HUES48 (cell line): ENCODE data around the gene CEACAM18.
"Not testable (repeated sequence)": the region's sequence is repeated elsewhere in the genome, so short reads cannot be mapped to it uniquely, and the experiment has no call there.

ENCODE experiments used
- H3K27ac ChIP-seq: one replicate; pipeline ENCODE4 v1.7.0; 2013; ENCODE audit warnings: low read depth, low read length, inconsistent platforms
- H3K27me3 ChIP-seq: 2 replicates; pipeline ENCODE4 v1.6.1; 2013; ENCODE audit warnings: mild to moderate bottlenecking, low read length; ENCODE audit not compliant: control insufficient read depth, insufficient read depth
- H3K36me3 ChIP-seq: 2 replicates; pipeline ENCODE4 v1.6.1; 2013; ENCODE audit warnings: low read length; ENCODE audit not compliant: control insufficient read depth, insufficient read depth
- H3K4me1 ChIP-seq: 2 replicates; pipeline ENCODE4 v1.6.1; 2013; ENCODE audit warnings: mild to moderate bottlenecking, low read length; ENCODE audit not compliant: control insufficient read depth, insufficient read depth
- H3K4me3 ChIP-seq: 2 replicates; pipeline ENCODE4 v1.5.1; 2013; ENCODE audit warnings: mild to moderate bottlenecking, low read depth, low read length
- H3K9ac ChIP-seq: 2 replicates; pipeline ENCODE4 v1.6.1; 2013; ENCODE audit warnings: mild to moderate bottlenecking, low read depth, low read length, moderate library complexity
- H3K9me3 ChIP-seq: 2 replicates; pipeline ENCODE4 v1.6.1; 2013; ENCODE audit warnings: low read length; ENCODE audit not compliant: control insufficient read depth, insufficient read depth

The CEACAM18 gene

GRCh38 chr19:51478381-51479234 lies at the start of gene CEACAM18:
Gene CEACAM18, plus strand, starts transcription at chr19:51478539.
- no peaks in the 10 kb centered on the region for H3K27me3 ChIP-seq
- H3K36me3 ChIP-seq = no peaks in the 10 kb centered on the region
- no peak within 1 kb of the TSS for H3K9ac ChIP-seq
- H3K27ac ChIP-seq = no peak within 1 kb of the TSS
- no peaks in the 10 kb centered on the region for H3K4me1 ChIP-seq
- H3K4me3 ChIP-seq = no peak within 1 kb of the TSS
- peaks cover 14% of the 10 kb centered on the region; the same call in 1 of the 2 replicates for H3K9me3 ChIP-seq

GRCh38 chr19:51430221-51430620 lies 48.1 kb upstream of the CEACAM18 start:
- H3K9me3 ChIP-seq = no peaks in the 10 kb centered on the region

GRCh38 chr19:51431124-51431523 lies 47.2 kb upstream of the CEACAM18 start:
- Histone ChIP-seq H3K9me3 (no peaks in the 10 kb centered on the region), H3K27ac (no peak overlapping the region), H3K36me3 (no peaks in the 10 kb centered on the region), H3K4me1 (no peaks in the 10 kb centered on the region), H3K9ac (no peak overlapping the region), H3K4me3 (no peak overlapping the region), H3K27me3 (no peaks in the 10 kb centered on the region)

More at GRCh38 chr19:51430221-51430620, 48.1 kb upstream of the CEACAM18 start:
- Histone ChIP-seq H3K36me3 (no peaks in the 10 kb centered on the region), H3K9ac (no peak overlapping the region), H3K27ac (no peak overlapping the region), H3K27me3 (no peaks in the 10 kb centered on the region), H3K4me1 (no peaks in the 10 kb centered on the region), H3K4me3 (no peak overlapping the region)

- H3K27me3 ChIP-seq = no peaks in the 10 kb centered on the region
- no peak overlapping the region for H3K4me3 ChIP-seq
- no peak overlapping the region for H3K9ac ChIP-seq
Measured at GRCh38 chr19:51433043-51433442, 45.3 kb upstream of the CEACAM18 start.

GRCh38 chr19:51434456-51434855 lies 43.9 kb upstream of the CEACAM18 start:
- no peaks in the 10 kb centered on the region for H3K9me3 ChIP-seq
- no peak overlapping the region for H3K9ac ChIP-seq
- no peaks in the 10 kb centered on the region for H3K27me3 ChIP-seq
- H3K27ac ChIP-seq = no peak overlapping the region
- H3K36me3 ChIP-seq = no peaks in the 10 kb centered on the region
- no peaks in the 10 kb centered on the region for H3K4me1 ChIP-seq
- H3K4me3 ChIP-seq = no peak overlapping the region

More at GRCh38 chr19:51433043-51433442, 45.3 kb upstream of the CEACAM18 start:
- no peaks in the 10 kb centered on the region for H3K9me3 ChIP-seq
- no peak overlapping the region for H3K27ac ChIP-seq
- H3K36me3 ChIP-seq = no peaks in the 10 kb centered on the region
- H3K4me1 ChIP-seq = no peaks in the 10 kb centered on the region

- no peak overlapping the region for H3K4me3 ChIP-seq
- no peaks in the 10 kb centered on the region for H3K4me1 ChIP-seq
- no peaks in the 10 kb centered on the region for H3K36me3 ChIP-seq
- no peak overlapping the region for H3K27ac ChIP-seq
- H3K9me3 ChIP-seq = no peaks in the 10 kb centered on the region
- no peaks in the 10 kb centered on the region for H3K27me3 ChIP-seq
- H3K9ac ChIP-seq = no peak overlapping the region
Measured at GRCh38 chr19:51439021-51439465, 39.3 kb upstream of the CEACAM18 start.

GRCh38 chr19:51440052-51440451 lies 38.3 kb upstream of the CEACAM18 start:
- H3K36me3 ChIP-seq = no peaks in the 10 kb centered on the region
- no peak overlapping the region for H3K9ac ChIP-seq
- H3K27me3 ChIP-seq = no peaks in the 10 kb centered on the region

GRCh38 chr19:51440846-51441409 lies 37.4 kb upstream of the CEACAM18 start:
- no peaks in the 10 kb centered on the region for H3K36me3 ChIP-seq
- no peak overlapping the region for H3K27ac ChIP-seq
- no peak overlapping the region for H3K9ac ChIP-seq
- no peaks in the 10 kb centered on the region for H3K9me3 ChIP-seq
- no peaks in the 10 kb centered on the region for H3K4me1 ChIP-seq
- no peak overlapping the region for H3K4me3 ChIP-seq
- H3K27me3 ChIP-seq = no peaks in the 10 kb centered on the region

More at GRCh38 chr19:51440052-51440451, 38.3 kb upstream of the CEACAM18 start:
- H3K4me3 ChIP-seq = no peak overlapping the region
- no peaks in the 10 kb centered on the region for H3K9me3 ChIP-seq
- no peaks in the 10 kb centered on the region for H3K4me1 ChIP-seq
- H3K27ac ChIP-seq = no peak overlapping the region

- Histone ChIP-seq H3K9me3 (peaks cover 2% of the 10 kb centered on the region; the same call in 1 of the 2 replicates), H3K27ac (no peak overlapping the region), H3K4me1 (no peaks in the 10 kb centered on the region), H3K4me3 (no peak overlapping the region), H3K36me3 (no peaks in the 10 kb centered on the region), H3K27me3 (no peaks in the 10 kb centered on the region), H3K9ac (no peak overlapping the region)
Measured at GRCh38 chr19:51441410-51442390, 36.6 kb upstream of the CEACAM18 start.

- not testable (repeated sequence) for H3K36me3 ChIP-seq, H3K9ac ChIP-seq, H3K27me3 ChIP-seq, H3K4me1 ChIP-seq, H3K27ac ChIP-seq, H3K4me3 ChIP-seq
- peaks cover 20% of the 10 kb centered on the region for H3K9me3 ChIP-seq
Measured at GRCh38 chr19:51447510-51447909, 30.8 kb upstream of the CEACAM18 start.
